ENCODE data around the gene SEZ6L2.

SEZ6L2 gene

GRCh38 chr16:29927070-29927905, 27.9 kb upstream of the SEZ6L2 start:
- Histone ChIP-seq H3K4me1 (ENCODE audit: insufficient read depth, poor library complexity, severe bottlenecking) (peaks cover 9% of the 10 kb centered on the region), H3K4me3 (ENCODE audit: severe bottlenecking) (peak overlapping the region; percentile 77), H3K9me3 (ENCODE audit: severe bottlenecking) (no peaks in the 10 kb centered on the region), H3K27me3 (ENCODE audit: insufficient read depth, poor library complexity, severe bottlenecking) (no peaks in the 10 kb centered on the region), H3K27ac (ENCODE audit: poor library complexity, severe bottlenecking) (peak overlapping the region; percentile 48), H3K36me3 (ENCODE audit: low read depth) (peaks cover 12% of the 10 kb centered on the region; the same call in 1 of the 2 replicates)
- no peak for TF ChIP-seq CTCF (IDR thresholded peaks at IDR 0.05; ENCODE audit: poor library complexity, severe bottlenecking)
- no peak for DNase-seq (ENCODE audit: low spot score)
- no peak for ATAC-seq (ENCODE audit: low read depth)

- H3K27ac ChIP-seq (ENCODE audit: poor library complexity, severe bottlenecking): peak overlapping the region; percentile 48
- H3K9me3 ChIP-seq (ENCODE audit: severe bottlenecking): no peaks in the 10 kb centered on the region
- no peaks in the 10 kb centered on the region for H3K27me3 ChIP-seq (ENCODE audit: insufficient read depth, poor library complexity, severe bottlenecking)
- peak overlapping the region; percentile 77 for H3K4me3 ChIP-seq (ENCODE audit: severe bottlenecking)
- ATAC-seq (ENCODE audit: low read depth) (peak; percentile 28), DNase-seq (ENCODE audit: low spot score) (no peak)
- no peak for TF ChIP-seq CTCF (IDR thresholded peaks at IDR 0.05; ENCODE audit: poor library complexity, severe bottlenecking)
- H3K4me1 ChIP-seq (ENCODE audit: insufficient read depth, poor library complexity, severe bottlenecking): peaks cover 9% of the 10 kb centered on the region
- H3K36me3 ChIP-seq (ENCODE audit: low read depth): peaks cover 17% of the 10 kb centered on the region; the same call in 1 of the 2 replicates
These were observed 27.3 kb upstream of the SEZ6L2 start for GRCh38 chr16:29926711-29927052.

GRCh38 chr16:29925781-29926710, 26.7 kb upstream of the SEZ6L2 start, which contains the start of gene KCTD13:
TSS of gene KCTD13 (minus strand) at chr16:29926226. CDS start at chr16:29926033, 193 bp downstream.
- TF ChIP-seq CTCF (IDR thresholded peaks at IDR 0.05; ENCODE audit: poor library complexity, severe bottlenecking): no peak

GRCh38 chr16:29925105-29925756, 25.9 kb upstream of the SEZ6L2 start:
- H3K4me1 ChIP-seq (ENCODE audit: insufficient read depth, poor library complexity, severe bottlenecking): peaks cover 9% of the 10 kb centered on the region
- ATAC-seq (ENCODE audit: low read depth) (peak; percentile 6), DNase-seq (ENCODE audit: low spot score) (no peak)
- TF ChIP-seq CTCF (IDR thresholded peaks at IDR 0.05; ENCODE audit: poor library complexity, severe bottlenecking): no peak
- peak overlapping the region; percentile 77 for H3K4me3 ChIP-seq (ENCODE audit: severe bottlenecking)
- H3K27ac ChIP-seq (ENCODE audit: poor library complexity, severe bottlenecking): peak overlapping the region; percentile 48
- no peaks in the 10 kb centered on the region for H3K9me3 ChIP-seq (ENCODE audit: severe bottlenecking)
- H3K27me3 ChIP-seq (ENCODE audit: insufficient read depth, poor library complexity, severe bottlenecking): no peaks in the 10 kb centered on the region
- peaks cover 30% of the 10 kb centered on the region for H3K36me3 ChIP-seq (ENCODE audit: low read depth)

More at GRCh38 chr16:29925781-29926710, 26.7 kb upstream of the SEZ6L2 start, which contains the start of gene KCTD13:
- H3K9me3 ChIP-seq (ENCODE audit: severe bottlenecking): no peaks in the 10 kb centered on the region
- no peaks in the 10 kb centered on the region for H3K27me3 ChIP-seq (ENCODE audit: insufficient read depth, poor library complexity, severe bottlenecking)
- H3K36me3 ChIP-seq (ENCODE audit: low read depth): peaks cover 22% of the 10 kb centered on the region
- ATAC-seq (ENCODE audit: low read depth): peak; percentile 89
- peak within 1 kb of the TSS; percentile 48 for H3K27ac ChIP-seq (ENCODE audit: poor library complexity, severe bottlenecking)
- peak within 1 kb of the TSS; percentile 77 for H3K4me3 ChIP-seq (ENCODE audit: severe bottlenecking)
- H3K4me1 ChIP-seq (ENCODE audit: insufficient read depth, poor library complexity, severe bottlenecking): peaks cover 9% of the 10 kb centered on the region
- DNase-seq (ENCODE audit: low spot score): peak; percentile 82
